ENCODE results near the gene ZFP92.

ZFP92 gene

GRCh38 chrX:153371256-153371655 lies 40.0 kb upstream of the ZFP92 start:
- Histone ChIP-seq H3K4me1 (ENCODE audit: insufficient read depth, insufficient read length) (no peaks in the 10 kb centered on the region), H3K9ac (ENCODE audit: insufficient read length, low read depth) (no peak overlapping the region), H3K36me3 (ENCODE audit: insufficient read depth, insufficient read length, low read length) (no peaks in the 10 kb centered on the region), H3K27me3 (ENCODE audit: insufficient read depth, insufficient read length) (no peaks in the 10 kb centered on the region), H3K4me3 (ENCODE audit: insufficient read length, low read depth) (no peak overlapping the region), H3K9me3 (ENCODE audit: insufficient read depth, low read length) (no peaks in the 10 kb centered on the region)
- no peak for DNase-seq (ENCODE audit: low read depth, low spot score)
- TF ChIP-seq SUZ12 (IDR thresholded peaks at IDR 0.05; ENCODE audit: extremely low read depth, insufficient read depth, insufficient read length) = no peak
- TF ChIP-seq YY1 (IDR thresholded peaks at IDR 0.05; ENCODE audit: insufficient read depth, insufficient read length) = no peak
- TF ChIP-seq ZNF274 (IDR thresholded peaks at IDR 0.05; ENCODE audit: low read depth, low read length) = no peak

GRCh38 chrX:153372949-153373348 lies 38.3 kb upstream of the ZFP92 start:
- Histone ChIP-seq H3K4me1 (ENCODE audit: insufficient read depth, insufficient read length) (no peaks in the 10 kb centered on the region), H3K27me3 (ENCODE audit: insufficient read depth, insufficient read length) (no peaks in the 10 kb centered on the region), H3K4me3 (ENCODE audit: insufficient read length, low read depth) (no peak overlapping the region), H3K9ac (ENCODE audit: insufficient read length, low read depth) (no peak overlapping the region), H3K9me3 (ENCODE audit: insufficient read depth, low read length) (no peaks in the 10 kb centered on the region), H3K36me3 (ENCODE audit: insufficient read depth, insufficient read length, low read length) (no peaks in the 10 kb centered on the region)
- TF ChIP-seq ZNF274 (IDR thresholded peaks at IDR 0.05; ENCODE audit: low read depth, low read length) (no peak), SUZ12 (IDR thresholded peaks at IDR 0.05; ENCODE audit: extremely low read depth, insufficient read depth, insufficient read length) (no peak), YY1 (IDR thresholded peaks at IDR 0.05; ENCODE audit: insufficient read depth, insufficient read length) (no peak)
- DNase-seq (ENCODE audit: low read depth, low spot score) = no peak

GRCh38 chrX:153374426-153374825 lies 36.8 kb upstream of the ZFP92 start:
- Histone ChIP-seq H3K9me3 (ENCODE audit: insufficient read depth, low read length) (no peaks in the 10 kb centered on the region), H3K36me3 (ENCODE audit: insufficient read depth, insufficient read length, low read length) (no peaks in the 10 kb centered on the region), H3K4me3 (ENCODE audit: insufficient read length, low read depth) (no peak overlapping the region), H3K9ac (ENCODE audit: insufficient read length, low read depth) (no peak overlapping the region), H3K4me1 (ENCODE audit: insufficient read depth, insufficient read length) (no peaks in the 10 kb centered on the region), H3K27me3 (ENCODE audit: insufficient read depth, insufficient read length) (no peaks in the 10 kb centered on the region)
- DNase-seq (ENCODE audit: low read depth, low spot score) = no peak
- TF ChIP-seq ZNF274 (IDR thresholded peaks at IDR 0.05; ENCODE audit: low read depth, low read length) = no peak

DNA sequence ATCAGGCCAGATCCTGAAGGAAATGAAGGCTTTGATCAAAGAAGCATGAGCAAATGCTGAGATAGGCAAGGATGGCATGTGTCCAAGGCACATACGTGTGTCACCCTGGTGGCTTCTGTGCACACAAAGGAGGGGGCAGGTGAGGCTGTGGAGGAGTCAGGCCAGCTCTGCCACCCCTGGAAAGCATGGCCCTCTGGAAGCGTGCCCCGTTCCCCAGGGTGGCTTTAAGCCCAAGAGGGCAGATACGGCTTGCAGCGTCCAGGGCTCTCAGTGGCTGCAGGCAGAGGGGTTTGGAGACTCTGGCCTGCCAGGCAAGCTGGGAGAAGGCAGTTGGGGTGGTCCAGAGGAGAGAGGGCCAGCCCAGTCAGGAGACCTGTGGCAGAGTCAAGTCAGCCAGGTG lies 35.7 kb upstream of the ZFP92 start:
- Histone ChIP-seq H3K36me3 (ENCODE audit: insufficient read depth, insufficient read length, low read length) (no peaks in the 10 kb centered on the region), H3K27me3 (ENCODE audit: insufficient read depth, insufficient read length) (no peaks in the 10 kb centered on the region), H3K9ac (ENCODE audit: insufficient read length, low read depth) (no peak overlapping the region), H3K4me3 (ENCODE audit: insufficient read length, low read depth) (no peak overlapping the region), H3K9me3 (ENCODE audit: insufficient read depth, low read length) (no peaks in the 10 kb centered on the region), H3K4me1 (ENCODE audit: insufficient read depth, insufficient read length) (no peaks in the 10 kb centered on the region)
- TF ChIP-seq YY1 (IDR thresholded peaks at IDR 0.05; ENCODE audit: insufficient read depth, insufficient read length) = no peak
- no peak for TF ChIP-seq ZNF274 (IDR thresholded peaks at IDR 0.05; ENCODE audit: low read depth, low read length)
- no peak for TF ChIP-seq SUZ12 (IDR thresholded peaks at IDR 0.05; ENCODE audit: extremely low read depth, insufficient read depth, insufficient read length)
- DNase-seq (ENCODE audit: low read depth, low spot score) = no peak

DNA sequence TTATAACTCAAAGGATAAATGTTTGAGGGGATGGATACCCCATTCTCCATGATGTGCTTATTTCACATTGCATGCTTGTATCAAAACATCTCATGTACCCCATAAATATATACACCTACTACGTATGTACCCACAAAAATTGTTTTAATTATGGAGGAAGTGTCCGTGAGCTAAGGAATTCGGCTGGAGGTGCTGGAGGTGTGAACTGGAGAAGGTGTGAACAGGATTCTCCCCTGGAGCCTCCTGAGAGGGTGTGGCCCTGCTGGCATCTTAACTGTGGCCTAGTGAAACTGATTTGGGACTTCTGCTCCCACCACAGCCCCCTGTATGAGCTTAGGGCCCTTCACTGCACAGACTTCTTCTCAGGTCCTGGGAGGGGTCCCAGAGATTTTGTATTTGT lies 33.5 kb upstream of the ZFP92 start:
- H3K36me3 ChIP-seq (ENCODE audit: insufficient read depth, insufficient read length, low read length) = no peaks in the 10 kb centered on the region
- H3K9me3 ChIP-seq (ENCODE audit: insufficient read depth, low read length) = peaks cover 4% of the 10 kb centered on the region; the same call in 1 of the 2 replicates
- H3K9ac ChIP-seq (ENCODE audit: insufficient read length, low read depth) = no peak overlapping the region
- no peak for DNase-seq (ENCODE audit: low read depth, low spot score)
- TF ChIP-seq SUZ12 (IDR thresholded peaks at IDR 0.05; ENCODE audit: extremely low read depth, insufficient read depth, insufficient read length) (no peak), YY1 (IDR thresholded peaks at IDR 0.05; ENCODE audit: insufficient read depth, insufficient read length) (no peak), ZNF274 (IDR thresholded peaks at IDR 0.05; ENCODE audit: low read depth, low read length) (no peak)
- no peaks in the 10 kb centered on the region for H3K4me1 ChIP-seq (ENCODE audit: insufficient read depth, insufficient read length)
- no peak overlapping the region for H3K4me3 ChIP-seq (ENCODE audit: insufficient read length, low read depth)
- H3K27me3 ChIP-seq (ENCODE audit: insufficient read depth, insufficient read length) = no peaks in the 10 kb centered on the region

GRCh38 chrX:153378607-153379006 lies 32.7 kb upstream of the ZFP92 start:
- Histone ChIP-seq H3K9ac (ENCODE audit: insufficient read length, low read depth) (no peak overlapping the region), H3K9me3 (ENCODE audit: insufficient read depth, low read length) (peaks cover 6% of the 10 kb centered on the region; the same call in 1 of the 2 replicates), H3K4me1 (ENCODE audit: insufficient read depth, insufficient read length) (no peaks in the 10 kb centered on the region), H3K36me3 (ENCODE audit: insufficient read depth, insufficient read length, low read length) (no peaks in the 10 kb centered on the region), H3K27me3 (ENCODE audit: insufficient read depth, insufficient read length) (no peaks in the 10 kb centered on the region), H3K4me3 (ENCODE audit: insufficient read length, low read depth) (no peak overlapping the region)
- TF ChIP-seq YY1 (IDR thresholded peaks at IDR 0.05; ENCODE audit: insufficient read depth, insufficient read length) (no peak), SUZ12 (IDR thresholded peaks at IDR 0.05; ENCODE audit: extremely low read depth, insufficient read depth, insufficient read length) (no peak), ZNF274 (IDR thresholded peaks at IDR 0.05; ENCODE audit: low read depth, low read length) (no peak)
- no peak for DNase-seq (ENCODE audit: low read depth, low spot score)

DNA sequence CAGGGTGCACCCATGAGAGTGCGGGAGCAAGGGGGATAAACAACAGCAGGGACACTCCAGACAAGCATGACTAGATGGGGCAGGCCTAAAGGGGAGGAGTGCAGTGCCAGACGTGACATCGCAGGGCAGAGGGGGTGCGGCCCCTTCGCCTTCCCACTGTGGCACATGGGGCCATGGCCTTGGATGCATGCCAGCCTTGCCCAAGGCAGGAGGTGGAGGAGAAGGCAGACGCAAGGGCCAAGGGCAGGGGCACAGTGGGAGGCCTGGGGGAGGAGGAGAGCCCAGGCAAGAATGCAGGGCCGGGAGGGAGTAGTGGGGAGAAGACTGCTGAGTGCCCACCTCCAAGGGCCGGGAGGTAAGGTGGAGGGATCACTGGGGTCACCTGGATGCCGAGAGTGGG lies 31.8 kb upstream of the ZFP92 start:
- H3K27me3 ChIP-seq (ENCODE audit: insufficient read depth, insufficient read length) = no peaks in the 10 kb centered on the region
- H3K9ac ChIP-seq (ENCODE audit: insufficient read length, low read depth) = no peak overlapping the region
- no peaks in the 10 kb centered on the region for H3K36me3 ChIP-seq (ENCODE audit: insufficient read depth, insufficient read length, low read length)
- no peak for DNase-seq (ENCODE audit: low read depth, low spot score)
- no peaks in the 10 kb centered on the region for H3K4me1 ChIP-seq (ENCODE audit: insufficient read depth, insufficient read length)
- TF ChIP-seq SUZ12 (IDR thresholded peaks at IDR 0.05; ENCODE audit: extremely low read depth, insufficient read depth, insufficient read length) (no peak), YY1 (IDR thresholded peaks at IDR 0.05; ENCODE audit: insufficient read depth, insufficient read length) (no peak), ZNF274 (IDR thresholded peaks at IDR 0.05; ENCODE audit: low read depth, low read length) (no peak)
- peaks cover 6% of the 10 kb centered on the region; the same call in 1 of the 2 replicates for H3K9me3 ChIP-seq (ENCODE audit: insufficient read depth, low read length)
- H3K4me3 ChIP-seq (ENCODE audit: insufficient read length, low read depth) = no peak overlapping the region

All from NT2/D1 (cell line).